Stimulated activated CD8-positive, alpha-beta memory T cell treated with anti-CD3 and anti-CD28 coated beads, Interleukin-15, amount 100 ng/mL, for 4 hours (primary cell): ENCODE measurements around the gene GRK1.

Experiments used
- DNase-seq, 2 donors: peaks; one replicate each; pipeline ENCODE4 v3.0.0-alpha.2; 2020; ENCODE audit warnings: low read depth in 2 of 2

Gene GRK1

GRCh38 chr13:113650275-113650674 lies 16.7 kb upstream of the GRK1 start:
- DNase-seq, result no peak

GRCh38 chr13:113650731-113651148 lies 16.3 kb upstream of the GRK1 start:
- DNase-seq, result no peak

GRCh38 chr13:113651511-113652403 lies 15.3 kb upstream of the GRK1 start:
- DNase-seq, result no peak

GRCh38 chr13:113652404-113653263 lies 14.4 kb upstream of the GRK1 start:
- no peak for DNase-seq

- DNase-seq, result no peak
Observed at GRCh38 chr13:113653264-113654174, 13.5 kb upstream of the GRK1 start.

GRCh38 chr13:113654175-113654560 lies 12.9 kb upstream of the GRK1 start:
- DNase-seq, result no peak

GRCh38 chr13:113654591-113655345 lies 12.3 kb upstream of the GRK1 start:
- DNase-seq, result no peak

GRCh38 chr13:113655346-113656002 lies 11.5 kb upstream of the GRK1 start:
- DNase-seq, result no peak

GRCh38 chr13:113656003-113656588 lies 10.9 kb upstream of the GRK1 start:
- DNase-seq, result no peak

- DNase-seq, result no peak
Observed at GRCh38 chr13:113656831-113657671, 10.0 kb upstream of the GRK1 start.

- DNase-seq, result no peak
Observed at GRCh38 chr13:113657851-113658741, 8.9 kb upstream of the GRK1 start, which contains the start of gene ATP4B. Gene ATP4B (minus strand): TSS chr13:113658198. CDS start chr13:113658144, 54 bp downstream.

GRCh38 chr13:113658836-113659235 lies 8.2 kb upstream of the GRK1 start:
- no peak for DNase-seq

- DNase-seq, result no peak
Observed at GRCh38 chr13:113659337-113659736, 7.7 kb upstream of the GRK1 start.

GRCh38 chr13:113660066-113660465 lies 7.0 kb upstream of the GRK1 start:
- DNase-seq, result no peak

- no peak for DNase-seq
Observed at GRCh38 chr13:113661509-113661908, 5.5 kb upstream of the GRK1 start.

GRCh38 chr13:113663934-113664333 lies 3.1 kb upstream of the GRK1 start:
- DNase-seq, result no peak

- DNase-seq, result no peak
Observed at GRCh38 chr13:113664751-113665596, 2.0 kb upstream of the GRK1 start.
